HCEC 1CT (cell line): Measurements from ENCODE around the gene KCNJ9.
A peak's percentile ranks its signal among the peaks of the same experiment; 100 is the strongest.

Source experiments
- DNase-seq: peaks from one replicate; pipeline ENCODE4 v3.0.0-alpha.2; 2017

KCNJ9 gene

DNA sequence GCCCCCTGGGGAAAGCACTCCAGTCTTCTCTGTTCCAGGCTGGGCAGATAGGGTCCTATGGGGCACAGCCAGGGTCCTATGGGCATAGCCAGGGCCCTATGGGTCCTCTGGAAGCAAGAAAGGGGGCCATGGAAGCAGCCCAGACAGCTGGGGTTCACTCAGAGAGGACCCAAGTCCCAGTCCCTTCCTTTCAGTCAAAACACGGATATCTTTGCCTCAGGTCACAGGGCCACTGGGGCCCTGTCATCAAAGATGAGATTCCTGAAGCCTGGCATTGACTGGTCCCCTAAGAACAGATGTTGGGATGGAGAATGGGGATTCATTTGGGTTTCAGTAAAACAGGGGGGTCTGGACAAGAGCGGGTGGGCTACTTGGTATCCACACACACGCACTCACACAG is 8.5 kb downstream of the KCNJ9 start:
- DNase-seq = no peak

DNA sequence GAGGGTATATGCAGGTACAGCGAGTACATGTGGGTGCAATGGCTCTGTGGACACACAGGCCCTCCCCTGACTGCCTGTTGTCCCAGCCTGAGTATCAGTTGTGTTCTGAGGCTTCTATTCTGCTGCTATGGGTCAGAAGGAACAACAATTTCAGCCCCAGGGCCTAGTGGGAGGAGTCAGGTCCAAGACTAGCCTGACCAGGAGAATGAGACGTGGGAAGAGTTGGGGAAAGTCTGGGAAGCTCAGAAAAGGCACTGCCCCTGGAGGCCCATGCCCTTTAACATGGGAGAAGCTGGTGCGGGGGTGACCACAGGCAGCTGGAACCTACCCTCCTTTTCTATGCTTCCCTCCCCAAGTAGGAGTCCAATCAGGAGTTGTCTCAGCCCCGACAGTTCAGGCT is 9.4 kb downstream of the KCNJ9 start:
- DNase-seq = no peak

GRCh38 chr1:160091666-160092223 is 10.4 kb downstream of the KCNJ9 start:
- no peak for DNase-seq

GRCh38 chr1:160092366-160093068 is 11.2 kb downstream of the KCNJ9 start:
- DNase-seq = no peak

- DNase-seq = no peak
These were observed 11.7 kb downstream of the KCNJ9 start for GRCh38 chr1:160093069-160093395.

DNA sequence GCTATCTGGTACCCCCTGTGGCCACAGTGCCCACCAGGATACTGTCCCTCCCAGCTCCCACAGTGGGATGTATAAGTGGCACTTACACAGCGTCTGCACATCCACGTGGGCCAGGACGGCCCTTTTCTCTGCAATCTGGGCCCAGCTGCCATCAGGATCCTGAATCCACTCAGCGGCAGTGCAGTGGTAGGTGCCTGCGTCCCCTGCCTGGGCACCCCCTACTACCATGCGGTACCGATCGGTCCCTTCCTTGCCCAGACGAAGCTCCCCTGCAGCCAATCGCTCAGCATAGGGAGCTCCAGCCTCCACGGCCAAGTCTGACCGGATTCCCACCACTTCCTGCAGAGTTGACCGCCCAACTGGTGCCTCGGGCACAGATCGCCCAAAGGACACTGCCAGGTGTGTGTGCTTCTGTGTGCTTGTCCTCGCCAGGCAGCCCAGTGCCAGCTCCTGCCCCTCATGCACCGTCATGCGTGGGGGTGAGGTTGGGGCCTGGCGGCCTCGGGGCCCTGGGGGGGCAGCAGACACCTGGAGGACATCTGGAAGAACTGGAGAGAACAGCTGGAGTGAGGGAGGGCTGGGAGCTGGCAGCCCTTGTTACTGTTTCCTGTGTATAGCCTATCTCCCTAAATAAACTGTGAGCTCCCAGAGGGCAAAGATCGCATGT is 12.4 kb downstream of the KCNJ9 start:
- DNase-seq = no peak

GRCh38 chr1:160094291-160094625 is 12.9 kb downstream of the KCNJ9 start:
- DNase-seq = no peak

- DNase-seq = no peak
These were observed 13.5 kb downstream of the KCNJ9 start for GRCh38 chr1:160094806-160095205.

- no peak for DNase-seq
These were observed 14.2 kb downstream of the KCNJ9 start for GRCh38 chr1:160095382-160096105.

DNA sequence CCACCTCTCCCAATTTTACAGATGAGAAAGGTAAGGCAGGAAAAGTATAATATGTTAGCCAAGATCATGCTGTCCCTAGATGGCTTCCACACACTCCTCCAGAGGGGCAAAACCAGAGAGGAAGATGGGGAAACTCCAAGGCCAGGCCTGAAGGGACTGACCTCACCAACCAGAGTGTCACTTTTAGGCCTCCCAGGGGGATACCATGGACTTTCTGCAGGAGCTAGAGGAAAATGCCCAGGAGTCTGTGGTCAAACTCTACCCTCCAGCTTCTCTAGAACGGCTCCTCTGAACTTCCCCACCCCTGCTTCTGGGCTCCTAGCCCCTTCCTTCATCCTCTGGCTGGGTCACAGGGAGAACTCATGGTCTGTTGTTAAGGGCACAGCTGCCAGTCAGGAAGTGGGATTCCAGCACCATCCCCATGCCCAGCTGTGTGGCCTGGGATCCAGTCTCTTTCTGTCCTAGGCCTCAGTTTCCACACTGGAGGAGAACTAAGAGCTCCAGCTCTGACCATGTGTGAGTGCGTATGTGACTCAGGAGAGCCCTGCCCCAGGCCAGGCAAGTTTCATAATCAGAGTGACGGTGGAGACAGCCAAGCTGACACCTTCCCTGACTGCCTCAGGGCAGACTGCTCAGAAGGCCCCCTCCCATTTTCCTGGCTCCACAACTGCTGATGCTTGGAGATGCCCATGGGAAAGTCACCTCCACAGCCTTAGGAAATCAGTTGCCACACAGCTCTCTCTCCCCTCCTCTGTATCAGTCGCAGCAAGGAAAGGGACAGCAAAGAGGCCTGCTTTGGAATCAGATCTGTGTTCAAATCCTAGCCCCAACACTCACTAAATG is 15.2 kb downstream of the KCNJ9 start:
- DNase-seq = no peak

- no peak for DNase-seq
These were observed 16.0 kb downstream of the KCNJ9 start for GRCh38 chr1:160097151-160097910.

- DNase-seq = peak; percentile 55
These were observed 16.8 kb downstream of the KCNJ9 start, which contains the start of gene IGSF8 for GRCh38 chr1:160097911-160098851. Gene IGSF8 (minus strand): TSS chr1:160098619. CDS start chr1:160098472, 147 bp downstream.

DNA sequence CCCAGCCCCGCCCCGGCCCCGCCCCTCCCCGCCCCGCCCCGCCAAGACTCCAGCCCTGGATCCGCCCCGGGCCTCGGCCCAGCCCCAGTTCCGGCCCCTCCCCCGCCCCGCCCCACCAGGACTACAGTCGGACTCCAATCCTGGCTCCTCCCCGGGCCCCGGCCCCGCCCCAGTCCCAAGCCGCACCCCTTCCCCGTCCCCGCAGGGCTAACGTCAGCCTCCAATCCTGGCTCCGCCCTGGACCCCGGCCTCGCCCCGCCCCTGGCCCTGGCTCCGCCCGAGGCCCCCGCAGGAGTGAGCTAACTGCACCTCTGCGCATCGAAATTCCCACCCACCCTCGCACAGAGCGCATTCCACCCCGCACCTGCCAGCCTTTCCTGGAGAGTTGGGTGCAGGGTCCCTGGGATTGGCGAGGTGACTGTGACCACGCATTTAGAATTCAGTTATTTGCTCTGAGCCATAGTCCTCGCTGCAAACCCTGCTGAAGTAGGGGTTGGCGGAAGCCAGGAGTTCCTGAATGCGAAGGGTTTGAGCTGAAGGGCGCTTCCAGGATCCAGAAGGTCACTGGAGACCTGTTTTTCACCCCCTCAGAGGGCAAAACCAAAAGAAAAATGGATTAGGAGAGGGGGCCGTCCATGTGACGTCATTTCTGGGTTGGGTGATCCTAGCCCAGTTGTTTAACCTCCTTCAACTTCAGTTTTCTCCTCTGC is 17.7 kb downstream of the KCNJ9 start:
- peak; percentile 91 for DNase-seq

GRCh38 chr1:160099716-160100375 is 18.5 kb downstream of the KCNJ9 start:
- no peak for DNase-seq

DNA sequence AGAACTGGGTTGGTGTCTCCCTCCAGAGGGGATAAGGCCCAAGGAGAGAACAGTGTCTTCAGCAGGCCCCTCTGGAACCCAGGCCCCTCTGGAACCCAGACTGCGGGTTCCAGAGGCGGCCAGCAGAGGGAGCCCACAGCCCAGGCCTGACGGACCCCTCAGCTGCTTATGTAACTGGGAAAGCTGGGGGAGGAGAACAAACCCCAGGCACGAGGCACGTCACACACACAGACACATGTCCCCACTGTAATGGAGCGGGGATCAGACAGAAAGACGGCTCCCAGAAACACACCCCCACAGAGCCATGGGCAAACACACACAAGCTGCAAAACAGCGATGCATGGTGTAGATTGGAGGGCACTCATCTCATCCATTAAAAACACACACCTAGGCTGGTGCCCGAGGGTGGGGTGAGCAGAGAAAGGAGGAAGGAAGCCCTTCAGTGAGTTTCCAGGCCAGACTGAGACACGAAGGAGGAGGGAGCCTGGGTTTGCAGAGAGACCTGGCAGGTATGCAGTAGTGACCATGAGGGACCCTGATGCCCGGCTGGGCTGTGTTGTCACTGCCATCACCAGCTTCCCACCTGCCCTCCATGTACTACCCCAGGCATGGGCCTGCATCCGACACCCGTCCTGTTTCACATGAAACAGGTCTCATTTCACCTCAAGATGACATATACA is 19.8 kb downstream of the KCNJ9 start:
- DNase-seq = peak; percentile 58

DNA sequence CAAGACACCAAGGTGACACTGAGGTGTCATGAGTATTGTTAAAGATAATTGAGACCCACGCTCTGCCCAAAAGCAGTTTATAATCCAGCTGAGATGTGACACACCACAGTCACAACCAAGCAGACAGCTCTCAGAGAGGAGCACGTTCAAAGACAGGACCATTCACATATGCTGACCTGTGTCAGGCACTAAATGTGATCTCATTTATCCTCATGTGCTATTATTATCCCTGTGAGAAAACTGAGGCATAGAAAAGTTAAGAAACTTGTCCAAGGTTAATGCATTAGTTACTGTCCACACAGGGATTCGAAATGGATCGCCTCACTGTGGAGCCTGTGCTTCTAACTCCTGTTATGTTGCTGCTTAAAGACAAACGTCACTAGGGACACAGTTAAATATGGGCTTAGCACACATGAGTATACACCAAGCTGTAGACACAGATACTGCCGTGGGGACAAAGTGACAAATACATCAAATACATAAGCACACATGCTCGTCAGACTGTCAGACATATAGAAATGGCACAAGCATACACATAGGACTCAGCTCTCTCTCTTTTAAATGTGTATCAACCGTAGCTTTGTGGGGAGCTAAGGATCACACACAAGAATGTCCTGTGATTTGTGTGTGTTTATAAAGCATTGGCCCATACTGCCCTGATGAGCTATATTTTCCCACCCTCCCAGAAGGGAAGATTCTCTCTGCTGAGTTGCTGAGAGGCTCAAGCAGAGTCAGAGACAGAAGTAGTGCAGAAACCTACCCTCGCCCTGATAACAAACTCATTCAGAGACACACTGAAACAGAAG is 20.6 kb downstream of the KCNJ9 start:
- no peak for DNase-seq

- no peak for DNase-seq
These were observed 22.5 kb downstream of the KCNJ9 start for GRCh38 chr1:160103658-160104408.
